Lower leg skin (tissue), 3 donors: ENCODE measurements around the gene ASB2.

ENCODE experiments used
- POLR2A ChIP-seq, 2 donors: fragments of 450-650 bp; IDR thresholded peaks; one replicate each; pipeline ENCODE4 v1.6.1; 2016 to 2017; ENCODE audit warnings: antibody characterized with exemption in 2 of 2, mild to moderate bottlenecking in 1 of 2, moderate library complexity in 1 of 2
- TF ChIP-seq, protein P1 (sequence below), 3 donors: fragments of 450-650 bp; IDR thresholded peaks; one replicate each; pipeline ENCODE4 v1.5.1; 2016; ENCODE audit warnings: antibody characterized with exemption in 3 of 3, mild to moderate bottlenecking in 3 of 3, moderate library complexity in 2 of 3

DNA sequence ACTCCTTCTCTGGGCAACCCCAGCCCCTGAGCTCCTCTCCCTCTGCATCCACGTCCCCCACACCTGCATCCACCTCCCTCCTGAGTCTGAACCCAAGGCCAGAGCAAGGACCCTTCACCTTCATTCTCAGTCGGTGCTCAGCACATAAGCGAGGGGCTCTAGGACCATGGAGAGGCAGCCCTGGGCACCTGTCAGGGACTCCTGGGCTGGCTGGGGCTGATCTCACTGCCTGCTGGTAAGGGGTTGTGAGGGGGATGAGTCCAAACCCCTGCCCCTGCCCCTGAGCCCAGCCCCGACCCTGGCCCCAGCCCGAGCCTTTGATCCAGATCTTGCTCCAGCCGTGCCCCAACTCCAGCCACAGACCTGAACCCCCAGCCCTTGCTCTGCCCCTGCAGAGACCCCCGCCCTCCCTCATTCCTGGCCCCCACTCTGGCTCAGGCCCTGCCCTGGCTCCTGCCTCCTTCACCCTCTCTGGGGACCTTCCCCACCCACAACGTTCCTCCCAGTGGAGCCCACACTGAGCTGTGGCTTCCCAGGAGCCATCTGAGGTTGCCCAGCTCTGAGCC, 19.8 kb upstream of the ASB2 start:
- TF ChIP-seq, protein P1, sequence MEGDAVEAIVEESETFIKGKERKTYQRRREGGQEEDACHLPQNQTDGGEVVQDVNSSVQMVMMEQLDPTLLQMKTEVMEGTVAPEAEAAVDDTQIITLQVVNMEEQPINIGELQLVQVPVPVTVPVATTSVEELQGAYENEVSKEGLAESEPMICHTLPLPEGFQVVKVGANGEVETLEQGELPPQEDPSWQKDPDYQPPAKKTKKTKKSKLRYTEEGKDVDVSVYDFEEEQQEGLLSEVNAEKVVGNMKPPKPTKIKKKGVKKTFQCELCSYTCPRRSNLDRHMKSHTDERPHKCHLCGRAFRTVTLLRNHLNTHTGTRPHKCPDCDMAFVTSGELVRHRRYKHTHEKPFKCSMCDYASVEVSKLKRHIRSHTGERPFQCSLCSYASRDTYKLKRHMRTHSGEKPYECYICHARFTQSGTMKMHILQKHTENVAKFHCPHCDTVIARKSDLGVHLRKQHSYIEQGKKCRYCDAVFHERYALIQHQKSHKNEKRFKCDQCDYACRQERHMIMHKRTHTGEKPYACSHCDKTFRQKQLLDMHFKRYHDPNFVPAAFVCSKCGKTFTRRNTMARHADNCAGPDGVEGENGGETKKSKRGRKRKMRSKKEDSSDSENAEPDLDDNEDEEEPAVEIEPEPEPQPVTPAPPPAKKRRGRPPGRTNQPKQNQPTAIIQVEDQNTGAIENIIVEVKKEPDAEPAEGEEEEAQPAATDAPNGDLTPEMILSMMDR (IDR thresholded peaks at IDR 0.05), result no peak
- no peak for TF ChIP-seq POLR2A (IDR thresholded peaks at IDR 0.05)
